Stimulated activated CD8-positive, alpha-beta memory T cell treated with anti-CD3 and anti-CD28 coated beads, Interleukin-7, amount 100 ng/mL, for 4 hours (primary cell): ENCODE results near the gene FREM1.

ENCODE experiments used
- DNase-seq, 2 donors: peaks; one replicate each; pipeline ENCODE4 v3.0.0-alpha.2; 2020; ENCODE audit warnings: low read depth in 2 of 2

FREM1 gene

GRCh38 chr9:14868772-14869583, 41.2 kb downstream of the FREM1 start:
- no peak for DNase-seq

DNA sequence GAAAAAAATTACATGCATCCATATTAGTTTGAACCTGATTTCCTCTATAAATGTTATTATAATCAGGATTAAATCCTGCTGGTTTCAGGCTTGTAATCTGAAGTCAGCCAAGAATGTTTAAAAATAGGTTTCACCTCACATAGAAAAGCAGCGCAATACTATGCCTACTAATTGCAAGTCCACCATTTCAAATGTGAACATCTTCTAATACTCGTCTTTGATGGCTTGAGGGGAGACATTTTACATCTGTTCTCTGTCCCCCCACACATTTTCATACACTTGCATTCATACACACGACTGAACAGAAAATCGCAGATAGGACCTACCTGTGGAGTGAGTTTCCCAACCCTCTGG, 41.8 kb downstream of the FREM1 start:
- no peak for DNase-seq

GRCh38 chr9:14866200-14866749, 44.0 kb downstream of the FREM1 start:
- DNase-seq: no peak

DNA sequence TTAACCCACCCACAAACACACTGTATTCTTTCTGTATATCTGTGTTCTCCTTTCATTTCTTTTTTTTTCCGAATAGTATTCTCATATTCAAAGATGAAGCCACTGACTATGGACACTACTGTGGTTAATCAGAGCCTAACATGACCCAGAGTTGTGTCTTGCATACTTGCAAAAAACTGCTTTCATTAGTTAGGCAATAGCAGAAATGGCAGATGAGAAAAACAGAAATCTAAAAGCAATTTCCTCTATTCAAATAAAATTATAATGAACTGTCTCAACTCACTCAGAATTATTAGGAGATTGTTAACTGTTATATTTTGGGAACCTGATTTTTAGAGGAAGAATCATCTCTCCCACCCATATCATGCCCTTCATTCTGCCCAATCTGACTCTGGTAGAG, 45.9 kb downstream of the FREM1 start:
- DNase-seq: no peak

DNA sequence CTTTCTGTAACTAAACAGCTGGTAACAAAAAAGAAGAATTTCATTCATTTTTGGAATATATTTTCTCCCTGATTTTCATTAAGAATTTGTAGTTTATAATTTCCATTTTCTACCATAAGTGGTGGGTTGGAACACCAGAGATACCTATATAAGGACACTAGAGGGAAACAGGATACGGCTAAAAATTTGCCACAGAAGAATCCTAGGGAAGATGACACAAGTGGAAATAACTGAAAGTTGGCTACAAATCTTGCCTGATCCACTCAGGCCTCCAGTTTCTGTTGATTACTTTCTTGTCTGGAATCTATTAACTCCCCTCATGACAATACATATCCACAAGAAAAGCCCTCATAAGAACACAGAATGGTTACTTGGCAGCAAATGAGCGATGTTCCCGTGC, 46.8 kb downstream of the FREM1 start:
- no peak for DNase-seq

DNA sequence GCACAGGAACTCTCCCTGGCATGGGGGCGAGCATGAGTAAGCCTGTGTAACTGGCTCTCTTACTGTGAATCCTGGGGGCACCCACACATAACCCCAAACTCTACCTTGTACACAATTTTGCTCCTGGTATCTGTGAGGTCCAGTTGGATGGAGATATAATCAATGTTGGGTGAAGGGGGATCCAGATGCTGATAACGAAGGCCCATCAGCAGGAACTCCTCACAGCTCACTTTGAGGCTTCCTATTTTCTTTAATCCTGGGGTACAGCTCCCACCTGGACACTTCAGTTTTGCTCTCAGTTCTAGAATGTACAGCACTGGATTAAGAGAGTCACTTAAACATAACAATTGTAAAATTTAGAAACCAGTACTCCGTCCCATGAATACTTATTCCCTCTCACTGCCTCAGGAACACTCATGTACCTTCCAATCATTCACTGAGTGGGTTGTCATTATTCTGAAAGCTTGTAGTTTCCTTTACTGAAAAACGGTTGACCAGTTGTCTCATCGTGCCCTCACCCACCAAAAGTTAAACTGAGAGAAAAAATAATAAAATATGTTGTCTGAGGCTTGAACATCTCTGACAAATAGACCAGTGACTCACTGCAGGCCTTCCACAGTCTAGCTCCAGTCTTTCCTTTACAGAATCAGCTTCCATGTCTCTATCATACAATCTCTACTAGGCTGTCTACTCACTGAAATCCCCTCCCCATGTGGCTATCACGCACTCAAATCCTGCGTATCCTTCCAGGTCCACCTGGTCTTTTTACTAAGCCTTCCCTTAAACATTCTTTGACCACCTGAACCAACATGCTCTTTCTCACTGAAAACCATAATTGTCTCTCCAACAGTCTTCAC, 52.6 kb downstream of the FREM1 start:
- no peak for DNase-seq

DNA sequence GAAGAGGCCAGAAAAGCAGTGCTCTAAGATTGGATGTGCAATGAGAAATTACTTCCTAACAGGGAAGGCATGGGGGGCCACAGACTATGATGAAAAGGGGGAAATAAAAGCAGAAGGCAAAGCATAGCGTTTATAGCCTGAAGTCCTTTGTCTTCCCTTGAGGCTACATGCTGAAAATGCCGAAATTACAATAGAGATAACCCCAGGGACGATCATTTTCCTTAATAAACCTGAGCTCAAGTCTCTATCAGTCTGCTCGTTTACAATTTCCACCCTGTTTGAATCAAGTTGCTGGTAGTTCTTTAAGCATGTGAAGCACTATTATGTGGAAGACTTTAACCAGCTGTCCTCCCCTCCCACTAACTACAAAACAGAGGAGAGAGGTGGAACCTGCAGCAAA, 60.4 kb downstream of the FREM1 start:
- no peak for DNase-seq

DNA sequence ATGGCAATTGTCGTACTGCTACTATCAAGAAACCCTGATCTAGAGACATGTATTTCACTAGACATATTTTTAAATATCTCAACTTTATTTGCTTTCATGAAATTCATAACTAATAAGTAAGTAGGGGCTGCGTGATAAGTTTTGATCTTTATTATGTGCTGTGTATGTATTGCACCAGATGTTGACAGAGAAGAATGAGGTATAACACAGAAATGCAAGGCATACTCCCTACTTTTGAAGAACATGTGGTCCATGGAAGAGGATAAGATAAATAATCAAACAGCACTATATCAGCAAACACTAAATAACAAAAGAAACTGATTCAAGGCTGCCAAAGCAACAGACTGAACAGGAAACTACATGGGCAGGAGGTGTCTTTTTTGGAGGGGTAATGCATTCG, 60.9 kb downstream of the FREM1 start:
- DNase-seq: no peak

- DNase-seq: no peak
These were observed 63.3 kb downstream of the FREM1 start for GRCh38 chr9:14846871-14847311.

GRCh38 chr9:14843163-14843562, 67.1 kb downstream of the FREM1 start:
- DNase-seq: no peak

GRCh38 chr9:14842269-14842668, 68.0 kb downstream of the FREM1 start:
- DNase-seq: no peak

DNA sequence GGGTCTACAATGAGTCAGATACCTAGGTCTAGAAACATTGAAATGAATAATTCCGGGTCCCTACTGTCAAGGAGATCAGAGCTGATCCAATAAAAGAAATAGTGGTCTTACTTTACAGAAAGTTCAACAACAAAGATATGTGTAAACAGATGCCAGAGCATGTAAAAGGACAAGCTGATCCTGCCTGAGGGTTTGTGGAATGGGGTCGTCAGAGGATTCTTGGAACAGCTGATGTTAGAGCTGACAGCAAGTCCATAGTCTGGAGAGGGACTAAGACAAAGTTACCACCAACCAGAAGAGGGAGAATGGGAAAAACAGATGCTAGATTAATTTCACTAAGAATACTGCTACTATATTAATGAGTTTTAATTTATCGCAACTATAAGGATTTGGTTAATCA, 71.5 kb downstream of the FREM1 start:
- no peak for DNase-seq

DNA sequence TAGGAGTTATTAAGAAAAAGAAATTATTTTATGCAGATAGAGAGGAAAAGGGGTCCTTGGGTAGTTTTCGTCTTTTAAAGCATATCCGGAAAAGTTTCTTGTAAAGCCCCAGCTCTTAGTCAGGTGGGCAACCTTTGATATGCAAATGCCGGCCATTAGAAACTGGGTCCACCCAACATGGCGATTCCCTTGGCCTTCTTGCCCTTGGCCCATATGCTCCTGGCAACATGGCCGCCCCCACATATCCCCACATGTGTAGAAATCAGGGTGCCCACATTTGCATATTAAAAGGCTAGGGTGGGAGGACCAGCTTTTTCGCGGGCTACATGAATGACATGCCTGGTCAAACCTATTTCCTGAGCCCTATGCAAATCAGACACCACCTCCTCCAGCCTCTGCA, 73.3 kb downstream of the FREM1 start:
- no peak for DNase-seq

- DNase-seq: no peak
These were observed 78.6 kb downstream of the FREM1 start for GRCh38 chr9:14831661-14832060.

- DNase-seq: no peak
These were observed 79.2 kb downstream of the FREM1 start for GRCh38 chr9:14831074-14831473.

DNA sequence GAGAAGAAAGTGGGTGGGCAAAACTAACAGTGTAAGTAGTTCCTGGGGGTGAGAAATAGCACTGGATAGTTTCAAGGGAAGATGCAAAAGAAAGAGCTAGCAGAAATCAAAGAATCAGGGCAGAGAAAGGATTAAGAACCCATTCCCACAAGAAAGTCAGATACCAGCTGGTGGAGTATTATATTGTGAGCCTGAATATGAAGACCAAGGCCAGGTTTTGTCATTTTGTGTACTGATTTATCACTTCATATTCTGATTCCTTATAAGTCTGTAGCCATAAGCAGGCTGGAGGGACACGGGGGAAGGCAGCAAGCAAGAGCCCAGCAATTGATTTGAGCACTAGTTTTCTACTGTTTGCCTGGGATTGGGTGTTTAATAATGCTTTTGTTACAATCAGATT, 80.2 kb downstream of the FREM1 start:
- no peak for DNase-seq

GRCh38 chr9:14829204-14829603, 81.0 kb downstream of the FREM1 start:
- no peak for DNase-seq

GRCh38 chr9:14827805-14828204, 82.4 kb downstream of the FREM1 start:
- no peak for DNase-seq

GRCh38 chr9:14824481-14824880, 85.7 kb downstream of the FREM1 start:
- DNase-seq: no peak

DNA sequence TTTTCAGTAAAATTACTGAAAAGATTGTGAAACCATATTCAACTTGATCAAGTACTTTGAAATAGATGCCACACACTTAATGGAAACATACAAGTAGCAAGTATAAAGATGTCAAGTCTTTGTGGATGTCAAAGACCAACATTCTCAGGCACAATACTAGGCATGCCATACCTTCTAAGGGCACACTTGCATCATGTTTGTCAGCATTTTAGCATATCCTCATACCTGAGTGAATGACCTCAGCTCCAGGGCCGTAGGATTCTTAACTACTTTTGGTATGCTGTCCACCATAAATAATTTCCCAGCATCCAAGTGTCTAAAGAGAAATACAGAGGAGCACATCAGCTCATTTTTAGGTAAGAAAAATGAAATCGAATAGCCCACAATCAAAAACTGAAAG, 86.4 kb downstream of the FREM1 start:
- DNase-seq: no peak

DNA sequence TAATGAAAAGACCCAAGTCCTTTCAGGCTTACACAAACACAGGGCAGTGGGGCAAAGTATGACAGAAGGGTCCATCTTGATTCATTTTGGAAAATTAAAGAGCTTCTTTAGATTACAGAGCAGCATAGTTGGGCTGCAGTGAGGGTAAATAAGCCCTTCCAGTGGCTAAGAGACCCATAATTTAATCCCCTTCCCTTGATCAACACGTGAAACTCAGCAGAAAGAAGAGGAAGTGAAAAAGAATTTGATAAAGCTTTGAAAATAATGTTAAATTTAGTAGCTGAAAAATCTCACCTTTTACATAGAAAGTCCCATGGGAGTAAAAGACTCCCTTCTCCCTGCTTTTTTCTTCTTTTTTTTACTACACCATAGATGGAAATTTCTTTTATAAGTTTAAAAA, 87.6 kb downstream of the FREM1 start:
- no peak for DNase-seq

DNA sequence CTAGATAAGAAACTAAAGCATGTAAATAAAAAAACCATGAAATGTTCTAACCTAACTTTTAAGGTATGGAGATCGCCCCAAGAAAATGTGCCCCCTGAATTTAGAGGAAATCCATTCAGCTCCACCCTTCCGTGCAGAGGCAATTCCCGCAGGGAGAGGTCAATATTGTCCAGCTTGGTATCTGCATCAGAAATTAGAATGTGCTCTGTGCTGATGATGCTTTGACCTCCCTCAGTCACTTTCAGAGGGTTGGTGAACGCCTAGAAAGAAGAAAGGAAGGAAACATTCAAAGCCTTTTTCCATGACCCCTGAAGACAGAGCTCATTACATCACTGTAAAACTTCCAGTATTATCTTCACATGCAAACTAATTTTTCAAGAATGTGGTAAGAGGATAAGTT, 91.0 kb downstream of the FREM1 start:
- no peak for DNase-seq

DNA sequence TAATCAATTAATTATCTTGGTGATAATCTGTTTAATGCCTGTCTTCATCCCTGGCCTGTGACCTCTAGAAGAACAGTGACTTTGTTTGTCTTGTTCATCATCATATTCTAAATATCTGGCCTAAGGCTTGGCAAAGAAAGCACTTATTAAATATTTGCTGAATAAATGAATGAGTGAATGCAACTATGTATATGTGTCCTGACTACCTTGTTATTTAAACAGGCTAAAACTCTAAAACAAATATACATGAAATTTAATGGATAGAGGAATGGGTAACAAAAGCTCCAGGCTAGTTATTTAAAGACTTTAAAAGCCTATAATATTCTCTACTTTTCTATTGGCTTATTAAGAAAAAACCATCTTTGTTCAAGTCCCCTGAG, 96.0 kb downstream of the FREM1 start:
- no peak for DNase-seq
